K562 (cell line): ENCODE results near the gene ODR4. TPM values are rescaled to one million over a fixed set of nuclear protein-coding genes. Genes with fewer than 3 reads are reported as not detected.

Source experiments
- ARID4B ChIP-seq: sonication (generic); formaldehyde crosslinking; IDR thresholded peaks from 2 replicates; pipeline ENCODE4 v1.8.0; 2022; ENCODE audit warnings: mild to moderate bottlenecking, missing genetic modification reagents
- BMI1 ChIP-seq: fragments of 150-350 bp; IDR thresholded peaks from 2 replicates; pipeline ENCODE4 v1.6.1; 2014; ENCODE audit warnings: low read length
- CBFA2T3 ChIP-seq: fragments of 450-650 bp; IDR thresholded peaks from 2 replicates; pipeline ENCODE4 v1.6.1; 2017
- CGGBP1 ChIP-seq: fragments of 250-450 bp; sonication (Bioruptor Pico); IDR thresholded peaks from 2 replicates; pipeline ENCODE4 v1.9.0; 2021; ENCODE audit warnings: mild to moderate bottlenecking
- FOXA1 ChIP-seq: fragments of 450-650 bp; IDR thresholded peaks from 2 replicates; pipeline ENCODE4 v1.6.1; 2016; ENCODE audit warnings: mild to moderate bottlenecking, borderline replicate concordance
- GABPB1 ChIP-seq: sonication (generic); formaldehyde crosslinking; IDR thresholded peaks from 2 replicates; pipeline ENCODE4 v1.8.0; 2022; ENCODE audit warnings: mild to moderate bottlenecking, missing genetic modification reagents
- GTF2F1 ChIP-seq: IDR thresholded peaks from 2 replicates; pipeline ENCODE4 v1.6.1; 2011; ENCODE audit warnings: low read depth, low read length, improper control_type of control experiment
- HNRNPH1 ChIP-seq: fragments of 200-400 bp; formaldehyde crosslinking; optimal IDR thresholded peaks from 2 replicates; pipeline ENCODE3; 2017; ENCODE audit warnings: low read depth, mild to moderate bottlenecking, low read length, moderate library complexity
- KLF13 ChIP-seq: fragments of 450-650 bp; IDR thresholded peaks from 2 replicates; pipeline ENCODE4 v1.6.1; 2016; ENCODE audit warnings: missing genetic modification characterization, low read depth, mild to moderate bottlenecking, missing compliant biosample characterization, moderate library complexity, borderline replicate concordance
- KLF6 ChIP-seq: fragments of 250-450 bp; sonication (Bioruptor Pico); IDR thresholded peaks from 2 replicates; pipeline ENCODE4 v1.4.0; 2020; ENCODE audit warnings: mild to moderate bottlenecking, moderate library complexity, borderline replicate concordance
- MAZ ChIP-seq, 2 experiments: fragments of 450-650 bp in 1 of 2; sonication (generic) in 1 of 2; formaldehyde crosslinking; IDR thresholded peaks in 1 of 2; conservative IDR thresholded peaks in 1 of 2; 2 replicates each; pipeline versions ENCODE4 v1.4.0 to v1.5.0; 2020; ENCODE audit warnings: mild to moderate bottlenecking in 1 of 2, missing genetic modification reagents in 1 of 2
- MITF ChIP-seq: IDR thresholded peaks from 2 replicates; pipeline ENCODE4 v1.6.1; 2014; ENCODE audit warnings: antibody characterized with exemption
- NFRKB ChIP-seq: fragments of 450-650 bp; IDR thresholded peaks from 2 replicates; pipeline ENCODE4 v1.6.1; 2016; ENCODE audit warnings: low read depth
- NUFIP1 ChIP-seq: fragments of 450-650 bp; IDR thresholded peaks from 2 replicates; pipeline ENCODE4 v1.6.1; 2018; ENCODE audit not compliant: partially characterized antibody
- RB1 ChIP-seq: fragments of 450-650 bp; IDR thresholded peaks from 2 replicates; pipeline ENCODE4 v1.6.1; 2017; ENCODE audit warnings: low read depth, mild to moderate bottlenecking
- TAF1 ChIP-seq: IDR thresholded peaks from 2 replicates; pipeline ENCODE4 v1.6.1; 2011; ENCODE audit warnings: mild to moderate bottlenecking, low read length, moderate library complexity; ENCODE audit not compliant: insufficient read depth, control insufficient read depth, severe bottlenecking; ENCODE audit errors: extremely low read depth
- ZNF12 ChIP-seq: sonication (generic); formaldehyde crosslinking; IDR thresholded peaks from 2 replicates; pipeline ENCODE4 v1.4.0; 2020; ENCODE audit warnings: mild to moderate bottlenecking, missing genetic modification reagents
- polyA plus RNA-seq, 8 experiments: library from polyadenylated mRNA; depleted of rRNA in 4 of 8; stranded (reverse) in 5 of 8; unstranded in 3 of 8; fragments of >200 nt; fragmentation: Nextera tagmentation in 2 of 8; fragmentation: Illumina TruSeq in 1 of 8; extraction: Ambion mirVana in 2 of 8; extraction: Trizol in 1 of 8; gene quantifications; 2 replicates each; pipeline versions ENCODE4 v1.2.1 to v1.2.3, GENCODE V29; 2011 to 2014; ENCODE audit warnings: inconsistent platforms in 1 of 8, missing spikeins in 1 of 8
- total RNA-seq, 7 experiments: library from RNA; depleted of rRNA in 6 of 7; stranded (reverse); fragments of >200 nt in 6 of 7; fragmentation: Illumina TruSeq in 2 of 7; extraction: Trizol in 2 of 7; gene quantifications; 2 replicates each; pipeline versions ENCODE4 v1.2.1 to v1.2.3, GENCODE V29; 2011 to 2021; ENCODE audit warnings: low replicate concordance in 1 of 7
- TF ChIP-seq, protein P1 (sequence below): sonication (generic); formaldehyde crosslinking; IDR thresholded peaks from 2 replicates; pipeline ENCODE4 v1.8.0; 2023; ENCODE audit warnings: mild to moderate bottlenecking, missing genetic modification reagents

Gene ODR4
- total and polyA plus RNA-seq, 9 of the 15 experiments (the other 6 are each of a cell fraction or from before 2014, with no cell fraction given): 23.1 to 63.9 (median 44.1) TPM

GRCh38 chr1:186375152-186375928 lies at the start of gene ODR4, which contains the start of gene TPR (continued):
- TF ChIP-seq MAZ (CRISPR knock-in tag; conservative IDR thresholded peaks at IDR 0.05 in 1 of 2, IDR thresholded peaks at IDR 0.05 in 1 of 2) (peak; percentile 98 to 99), KLF6 (peak; percentile 77; the same call in 1 of the 2 replicates), ARID4B (peak; percentile 91; the same call in 1 of the 2 replicates), BMI1 (no peak), RB1 (peak; percentile 90), FOXA1 (no peak), KLF13 (tag) (peak; percentile 99), CBFA2T3 (peak; percentile 5; the same call in 1 of the 2 replicates), TAF1 (peak; percentile 81), MITF (peak; percentile 9), ZNF12 (CRISPR knock-in tag) (peak; percentile 41; the same call in 1 of the 2 replicates), GABPB1 (peak; percentile 94), CGGBP1 (CRISPR knock-in tag) (no peak), NFRKB (peak; percentile 82; the same call in 1 of the 2 replicates), GTF2F1 (peak; percentile 42; the same call in 1 of the 2 replicates), HNRNPH1 (no peak), NUFIP1 (peak; percentile 2)
- TF ChIP-seq, protein P1, sequence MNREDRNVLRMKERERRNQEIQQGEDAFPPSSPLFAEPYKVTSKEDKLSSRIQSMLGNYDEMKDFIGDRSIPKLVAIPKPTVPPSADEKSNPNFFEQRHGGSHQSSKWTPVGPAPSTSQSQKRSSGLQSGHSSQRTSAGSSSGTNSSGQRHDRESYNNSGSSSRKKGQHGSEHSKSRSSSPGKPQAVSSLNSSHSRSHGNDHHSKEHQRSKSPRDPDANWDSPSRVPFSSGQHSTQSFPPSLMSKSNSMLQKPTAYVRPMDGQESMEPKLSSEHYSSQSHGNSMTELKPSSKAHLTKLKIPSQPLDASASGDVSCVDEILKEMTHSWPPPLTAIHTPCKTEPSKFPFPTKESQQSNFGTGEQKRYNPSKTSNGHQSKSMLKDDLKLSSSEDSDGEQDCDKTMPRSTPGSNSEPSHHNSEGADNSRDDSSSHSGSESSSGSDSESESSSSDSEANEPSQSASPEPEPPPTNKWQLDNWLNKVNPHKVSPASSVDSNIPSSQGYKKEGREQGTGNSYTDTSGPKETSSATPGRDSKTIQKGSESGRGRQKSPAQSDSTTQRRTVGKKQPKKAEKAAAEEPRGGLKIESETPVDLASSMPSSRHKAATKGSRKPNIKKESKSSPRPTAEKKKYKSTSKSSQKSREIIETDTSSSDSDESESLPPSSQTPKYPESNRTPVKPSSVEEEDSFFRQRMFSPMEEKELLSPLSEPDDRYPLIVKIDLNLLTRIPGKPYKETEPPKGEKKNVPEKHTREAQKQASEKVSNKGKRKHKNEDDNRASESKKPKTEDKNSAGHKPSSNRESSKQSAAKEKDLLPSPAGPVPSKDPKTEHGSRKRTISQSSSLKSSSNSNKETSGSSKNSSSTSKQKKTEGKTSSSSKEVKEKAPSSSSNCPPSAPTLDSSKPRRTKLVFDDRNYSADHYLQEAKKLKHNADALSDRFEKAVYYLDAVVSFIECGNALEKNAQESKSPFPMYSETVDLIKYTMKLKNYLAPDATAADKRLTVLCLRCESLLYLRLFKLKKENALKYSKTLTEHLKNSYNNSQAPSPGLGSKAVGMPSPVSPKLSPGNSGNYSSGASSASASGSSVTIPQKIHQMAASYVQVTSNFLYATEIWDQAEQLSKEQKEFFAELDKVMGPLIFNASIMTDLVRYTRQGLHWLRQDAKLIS: peak; percentile 91
